Lower lobe of right lung (tissue), 2 donors: Measurements from ENCODE around the gene DHX34. TPM values are rescaled to one million over a fixed set of nuclear protein-coding genes. Genes with fewer than 3 reads are reported as not detected.
"Not testable (repeated sequence)": the region's sequence is repeated elsewhere in the genome, so short reads cannot be mapped to it uniquely, and the experiment has no call there.

Source experiments
- ATAC-seq, 2 donors: fragments of 200-7000 bp; cut with Tn5 transposase; one replicate each; pipeline ENCODE4 v1.9.1; 2020 to 2022; ENCODE audit warnings: mild to moderate bottlenecking in 2 of 2, moderate library complexity in 2 of 2
- DNase-seq: peaks from one replicate; pipeline ENCODE4 v3.0.0-alpha.2; 2020
- H3K27ac ChIP-seq: fragments of 200-600 bp; one replicate; pipeline ENCODE4 v1.8.0; 2022
- H3K27me3 ChIP-seq: fragments of 200-600 bp; one replicate; pipeline ENCODE4 v1.8.0; 2022; ENCODE audit warnings: low read depth
- H3K36me3 ChIP-seq: fragments of 200-600 bp; one replicate; pipeline ENCODE4 v1.8.0; 2022; ENCODE audit warnings: mild to moderate bottlenecking
- H3K4me1 ChIP-seq: fragments of 200-600 bp; one replicate; pipeline ENCODE4 v1.8.0; 2022
- H3K4me3 ChIP-seq: fragments of 200-600 bp; one replicate; pipeline ENCODE4 v1.8.0; 2022; ENCODE audit warnings: mild to moderate bottlenecking
- H3K9me3 ChIP-seq: fragments of 200-600 bp; one replicate; pipeline ENCODE4 v1.8.0; 2022
- CTCF ChIP-seq: fragments of 200-600 bp; IDR thresholded peaks from one replicate; pipeline ENCODE4 v1.8.0; 2022; ENCODE audit warnings: antibody characterized with exemption, mild to moderate bottlenecking
- intact Hi-C: fragments of 100-400 bp; cut with DNase I; formaldehyde crosslinking; loops from one replicate; pipeline ENCODE4 v1.11.0; 2022
- total RNA-seq: library from RNA; stranded (reverse); fragmentation: NEBNext Ultra II Directional; extraction: Animal tissue kit (Norgen Biotek cat#: 25700); gene quantifications from one replicate; pipeline ENCODE4 v1.2.1, GENCODE V29; 2021
- donor health status: DM: no; HTN: yes; CAD: no; lungs with severe emphysema.

Gene DHX34
- total RNA-seq, 1 donor from 2014 or later, result 14.5 TPM

GRCh38 chr19:47408156-47408938 is 59.2 kb downstream of the DHX34 start:
- Histone ChIP-seq H3K36me3 (no peaks in the 10 kb centered on the region), H3K27me3 (peaks cover 33% of the 10 kb centered on the region), H3K4me1 (no peaks in the 10 kb centered on the region), H3K9me3 (no peaks in the 10 kb centered on the region), H3K27ac (no peak overlapping the region), H3K4me3 (no peak overlapping the region)
- intact Hi-C loops, result no loop called here
- no peak for ATAC-seq
- peak; percentile 3 for DNase-seq
- TF ChIP-seq CTCF, result no peak

GRCh38 chr19:47411101-47411500 is 62.0 kb downstream of the DHX34 start:
- Histone ChIP-seq H3K4me1 (no peaks in the 10 kb centered on the region), H3K9me3 (no peaks in the 10 kb centered on the region), H3K27me3 (peaks cover 27% of the 10 kb centered on the region), H3K27ac (no peak overlapping the region), H3K4me3 (no peak overlapping the region), H3K36me3 (no peaks in the 10 kb centered on the region)
- intact Hi-C loops, result no loop called here
- ATAC-seq (no peak), DNase-seq (peak; percentile 10)
- no peak for TF ChIP-seq CTCF

- H3K36me3 ChIP-seq, H3K27ac ChIP-seq, H3K9me3 ChIP-seq, intact Hi-C loops, H3K4me3 ChIP-seq, ATAC-seq, H3K4me1 ChIP-seq: not testable (repeated sequence)
- peaks cover 28% of the 10 kb centered on the region for H3K27me3 ChIP-seq
- peak; percentile 6 for DNase-seq
These were observed 62.6 kb downstream of the DHX34 start for GRCh38 chr19:47411696-47412095.

- no peaks in the 10 kb centered on the region for H3K9me3 ChIP-seq
- ATAC-seq, result no peak
- no peak for TF ChIP-seq CTCF
- no peak overlapping the region for H3K27ac ChIP-seq
- no peak overlapping the region for H3K4me3 ChIP-seq
- H3K36me3 ChIP-seq, result no peaks in the 10 kb centered on the region
- H3K27me3 ChIP-seq, result peaks cover 31% of the 10 kb centered on the region
- DNase-seq, result peak; percentile 33
- H3K4me1 ChIP-seq, result peaks cover 6% of the 10 kb centered on the region
- intact Hi-C loops, result no loop called here
These were observed 64.8 kb downstream of the DHX34 start for GRCh38 chr19:47413941-47414340.

- no peak overlapping the region for H3K4me3 ChIP-seq
- no peak overlapping the region for H3K27ac ChIP-seq
- DNase-seq, result no peak
- H3K36me3 ChIP-seq, result no peaks in the 10 kb centered on the region
- intact Hi-C loops, result no loop called here
- peaks cover 6% of the 10 kb centered on the region for H3K4me1 ChIP-seq
- peak in 1 of 2 donors; percentile 8 for ATAC-seq
- peaks cover 34% of the 10 kb centered on the region for H3K27me3 ChIP-seq
- no peaks in the 10 kb centered on the region for H3K9me3 ChIP-seq
- TF ChIP-seq CTCF, result no peak
These were observed 65.4 kb downstream of the DHX34 start for GRCh38 chr19:47414469-47414868.

GRCh38 chr19:47415953-47416642 is 67.0 kb downstream of the DHX34 start:
- Histone ChIP-seq H3K27ac (no peak overlapping the region), H3K4me3 (no peak overlapping the region), H3K27me3 (peaks cover 48% of the 10 kb centered on the region), H3K36me3 (no peaks in the 10 kb centered on the region), H3K9me3 (no peaks in the 10 kb centered on the region), H3K4me1 (peaks cover 6% of the 10 kb centered on the region)
- DNase-seq (peak; percentile 25), ATAC-seq (no peak)
- intact Hi-C loops, result no loop called here
- TF ChIP-seq CTCF, result no peak
